Brain pericyte (primary cell): Measurements from ENCODE around the gene EVC.
"Not testable (repeated sequence)": the region's sequence is repeated elsewhere in the genome, so short reads cannot be mapped to it uniquely, and the experiment has no call there.

Source experiments
- DNase-seq: peaks from one replicate; pipeline ENCODE4 v3.0.0-alpha.2; 2012; ENCODE audit warnings: low read depth, low spot score

The EVC gene

DNA sequence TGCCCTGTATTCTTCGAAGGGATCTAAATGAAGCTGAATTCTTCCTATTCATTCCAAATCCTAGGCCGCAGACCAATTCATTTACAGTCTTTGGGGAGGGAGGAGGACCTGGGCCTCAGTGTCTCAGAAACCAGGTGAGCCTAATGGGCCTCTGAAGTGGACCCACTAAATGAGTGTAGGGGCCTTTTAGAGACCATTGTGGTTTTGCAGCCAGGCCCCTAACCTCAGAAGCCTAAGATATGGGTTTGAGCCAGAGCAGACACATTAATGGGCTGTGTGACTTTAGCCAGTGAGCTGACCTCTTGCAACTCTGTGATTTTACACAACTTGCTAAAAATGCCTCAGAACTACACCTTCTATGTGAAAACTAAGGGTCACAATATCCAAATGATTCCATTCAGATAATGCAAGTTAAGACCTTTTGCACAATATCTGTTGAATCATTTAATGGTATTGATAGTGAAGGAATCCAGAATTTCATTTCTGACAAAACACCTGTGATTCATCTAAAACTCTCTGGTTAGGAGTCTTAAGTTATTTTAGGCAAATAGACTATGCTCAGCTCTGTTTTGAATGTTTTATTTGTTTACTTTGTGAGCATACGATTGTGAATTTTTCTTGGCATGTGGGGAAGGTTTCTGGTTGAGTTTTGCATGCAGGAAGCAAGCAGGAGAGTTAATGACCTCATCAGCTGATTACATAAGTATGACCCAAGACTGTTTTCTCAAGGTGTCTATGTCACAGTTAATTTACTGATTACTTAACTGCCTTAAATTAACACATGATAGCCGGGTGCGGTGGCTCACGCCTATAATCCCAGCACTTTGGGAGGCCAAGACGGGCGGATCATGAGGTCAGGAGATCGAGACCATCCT is 75.0 kb downstream of the EVC start:
- no peak for DNase-seq

DNA sequence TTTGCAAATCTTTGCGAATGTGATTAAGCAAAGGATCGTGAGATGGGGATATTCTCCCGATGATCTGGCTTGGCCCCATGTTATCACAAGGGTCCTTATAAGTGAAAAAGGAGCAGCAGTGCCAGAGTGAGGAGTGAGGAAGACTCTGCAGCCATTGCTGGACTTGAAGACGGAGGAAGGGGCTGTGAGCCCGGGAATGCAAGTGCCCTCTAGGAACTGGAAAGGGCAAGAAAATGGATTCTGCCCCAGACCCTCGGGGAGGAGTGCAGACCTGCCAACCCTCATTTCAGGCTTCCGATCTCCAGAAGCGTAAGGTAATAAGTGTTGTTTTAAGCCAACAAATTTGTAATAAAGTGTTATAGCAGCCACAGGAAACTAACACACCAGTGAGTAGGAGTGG is 76.3 kb downstream of the EVC start:
- DNase-seq: no peak

DNA sequence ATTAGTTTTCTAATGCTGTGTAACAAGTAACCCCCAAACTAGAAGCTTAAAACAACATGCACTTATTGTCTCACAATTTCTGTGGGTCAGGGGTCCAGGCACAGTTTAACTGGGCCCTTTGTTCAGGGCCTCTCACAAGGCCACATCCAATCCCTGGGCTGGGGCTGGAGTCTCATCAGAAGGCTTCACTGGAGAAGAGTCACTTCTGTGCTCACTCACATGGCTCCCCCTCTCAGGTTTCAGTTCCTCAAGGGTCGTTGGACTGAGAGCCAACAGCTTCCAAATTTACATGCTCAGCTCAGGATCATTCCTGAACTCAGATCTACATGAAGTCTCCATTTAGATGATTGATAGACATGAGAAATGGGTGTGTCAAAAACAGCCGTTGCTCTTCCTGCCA is 77.1 kb downstream of the EVC start:
- no peak for DNase-seq

DNA sequence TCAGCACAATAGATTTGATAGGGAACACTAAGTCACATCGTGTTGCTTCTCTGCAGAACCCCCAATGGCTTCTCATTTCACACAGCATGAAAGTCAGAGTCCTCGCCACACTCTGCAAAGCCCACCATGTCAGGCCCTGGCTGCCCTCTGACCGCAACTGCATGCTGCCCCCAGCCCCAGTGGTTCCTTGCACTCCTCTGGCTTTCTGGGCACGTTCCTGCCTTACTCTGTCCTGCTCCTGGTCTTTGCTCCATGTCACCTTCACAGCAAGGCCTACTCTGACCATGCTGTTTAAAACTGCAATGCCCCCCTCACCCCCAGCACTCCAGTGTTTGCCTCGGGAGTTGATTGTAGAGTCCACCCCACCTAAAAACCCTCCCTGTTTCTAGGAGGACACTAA is 78.1 kb downstream of the EVC start:
- no peak for DNase-seq

DNA sequence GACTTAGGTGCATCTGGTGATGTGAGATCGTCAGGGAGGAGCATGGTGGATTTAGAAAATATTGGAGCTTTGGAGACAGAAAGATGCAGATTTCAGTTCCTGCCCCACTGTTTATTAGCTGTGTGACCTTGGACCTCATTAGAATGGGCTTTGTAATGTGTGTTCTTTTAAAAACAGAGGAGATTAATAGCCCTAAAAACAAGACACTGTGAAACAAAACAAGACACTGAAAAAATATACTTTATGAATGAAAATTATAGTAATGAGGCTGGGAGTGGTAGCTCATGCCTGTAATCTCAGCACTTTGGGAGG is 79.5 kb downstream of the EVC start:
- DNase-seq: no peak

DNA sequence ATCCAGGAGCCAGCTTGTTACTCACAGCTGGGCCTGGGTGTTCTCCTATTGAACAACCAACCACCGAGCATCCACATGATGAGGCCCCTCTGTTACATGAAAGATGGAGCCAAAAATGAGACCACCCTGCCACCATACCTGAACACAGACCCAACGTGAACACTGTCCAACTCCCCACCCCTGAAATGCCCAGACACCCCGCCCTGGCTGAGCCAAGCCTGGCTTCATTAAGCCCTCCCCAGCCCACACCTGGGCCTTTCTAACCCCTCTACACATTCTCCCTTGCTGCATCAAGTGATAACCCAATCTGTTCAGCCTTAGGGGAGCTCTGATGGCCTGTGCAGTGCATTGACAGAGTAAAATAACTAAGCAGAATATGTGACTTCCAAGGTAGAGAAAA is 80.7 kb downstream of the EVC start:
- no peak for DNase-seq

DNA sequence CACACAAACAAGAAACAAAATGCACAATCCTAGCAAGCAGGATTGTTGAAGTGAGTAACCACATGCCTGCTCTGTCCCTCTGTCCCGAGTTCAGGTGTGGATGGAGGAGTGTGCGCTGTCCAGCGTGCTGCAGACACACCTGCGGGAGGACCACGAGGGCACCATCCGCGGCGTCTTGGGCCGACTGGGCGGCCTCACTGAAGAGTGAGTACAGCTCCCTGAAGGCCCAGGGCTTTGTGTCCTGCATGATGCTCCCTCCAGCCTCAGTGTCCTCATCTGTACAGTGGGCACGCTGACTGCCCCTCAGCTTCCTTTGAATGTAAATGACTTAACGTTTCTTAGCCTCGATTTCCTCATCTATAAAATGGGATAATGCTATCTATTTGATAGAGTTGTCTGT is 82.5 kb downstream of the EVC start:
- DNase-seq: no peak

DNA sequence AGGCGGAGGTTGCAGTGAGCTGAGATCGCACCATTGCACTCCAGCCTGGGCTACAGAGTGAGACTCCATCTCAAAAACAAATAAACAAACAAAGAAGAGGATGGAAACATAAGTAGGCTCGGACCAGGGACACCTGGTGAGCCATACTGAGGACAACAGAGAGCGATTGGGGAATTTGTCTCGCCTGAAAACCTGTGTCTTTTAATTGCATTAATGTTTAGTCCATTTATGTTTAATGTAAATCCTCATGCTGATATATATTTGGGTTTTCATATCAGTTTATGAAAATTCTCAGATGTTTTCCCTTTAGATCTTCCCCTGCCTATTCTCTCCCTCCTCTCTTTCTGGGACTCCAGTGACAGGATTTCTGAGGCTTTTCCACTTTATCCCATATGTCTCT is 84.6 kb downstream of the EVC start:
- no peak for DNase-seq

DNA sequence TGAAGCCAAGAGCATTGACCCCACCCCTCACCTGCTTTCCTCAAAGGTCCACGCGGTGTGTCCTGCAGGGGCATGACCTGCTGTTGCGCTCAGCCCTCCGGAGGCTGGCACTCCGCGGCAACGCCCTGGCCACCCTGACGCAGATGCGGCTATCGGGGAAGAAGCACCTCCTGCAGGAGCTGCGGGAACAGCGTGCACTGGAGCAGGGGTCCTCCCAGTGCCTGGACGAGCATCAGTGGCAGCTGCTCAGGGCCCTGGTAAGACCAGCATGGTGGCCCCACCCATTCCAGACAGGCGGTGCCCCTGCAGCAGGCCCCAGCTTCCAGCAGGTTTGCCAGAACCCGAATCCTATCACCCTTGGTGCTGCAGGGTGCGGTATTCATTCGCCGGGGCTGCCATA is 86.0 kb downstream of the EVC start:
- DNase-seq: no peak

DNA sequence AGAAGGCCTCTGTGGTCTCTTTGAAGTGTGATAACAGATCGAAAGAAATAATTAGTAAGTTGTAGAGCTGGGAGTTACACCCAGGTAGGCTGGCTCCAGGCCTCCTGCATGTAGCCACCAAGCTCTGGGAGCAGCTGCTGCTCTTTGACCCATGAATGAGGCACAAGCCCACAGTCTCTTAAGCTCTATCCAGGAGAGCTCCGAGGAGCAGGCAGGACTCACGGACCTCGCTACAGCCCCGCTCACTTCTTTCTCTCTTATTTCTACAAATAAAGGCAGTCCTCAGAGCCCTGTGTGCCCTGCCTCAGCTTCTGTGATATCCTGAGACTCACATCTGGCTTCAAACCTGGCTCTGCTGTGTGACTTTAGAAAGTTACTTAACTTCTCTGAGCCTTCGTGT is 86.9 kb downstream of the EVC start:
- DNase-seq: no peak

DNA sequence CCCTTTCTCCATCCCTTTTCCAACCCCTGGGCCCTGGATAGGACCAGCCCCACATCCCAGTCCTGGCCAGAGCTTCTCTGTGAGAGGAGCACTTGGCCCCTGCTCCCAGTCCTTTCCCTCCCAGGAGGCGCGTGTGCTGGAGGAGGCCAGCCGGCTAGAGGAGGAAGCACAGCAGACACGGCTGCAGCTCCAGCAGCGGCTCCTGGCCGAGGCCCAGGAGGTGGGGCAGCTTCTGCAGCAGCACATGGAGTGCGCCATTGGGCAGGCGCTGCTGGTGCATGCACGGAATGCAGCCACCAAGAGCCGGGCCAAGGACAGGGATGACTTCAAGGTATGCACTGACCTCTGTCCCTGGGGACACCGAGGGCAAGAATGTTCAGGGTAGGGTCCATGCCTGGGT is 87.5 kb downstream of the EVC start:
- DNase-seq: no peak

DNA sequence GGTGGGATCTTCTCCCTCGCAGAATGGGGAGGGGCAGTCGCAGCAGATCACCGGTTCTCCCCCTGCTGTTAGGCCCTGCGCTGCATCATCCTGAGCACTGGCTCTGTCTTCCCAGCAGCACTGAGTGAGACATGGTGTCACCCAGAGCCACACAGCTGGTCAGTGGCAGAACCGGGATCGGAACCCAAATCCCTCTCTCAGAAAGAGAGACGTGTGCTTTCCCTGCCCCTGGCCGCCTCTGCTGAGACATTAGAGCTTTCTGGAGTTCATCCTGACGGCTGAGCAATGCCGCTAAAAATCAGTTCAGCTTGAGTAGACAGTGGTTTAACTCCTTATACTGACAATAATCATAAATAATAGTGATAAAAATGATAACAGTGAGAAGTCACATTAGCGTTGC is 87.9 kb downstream of the EVC start:
- no peak for DNase-seq

DNA sequence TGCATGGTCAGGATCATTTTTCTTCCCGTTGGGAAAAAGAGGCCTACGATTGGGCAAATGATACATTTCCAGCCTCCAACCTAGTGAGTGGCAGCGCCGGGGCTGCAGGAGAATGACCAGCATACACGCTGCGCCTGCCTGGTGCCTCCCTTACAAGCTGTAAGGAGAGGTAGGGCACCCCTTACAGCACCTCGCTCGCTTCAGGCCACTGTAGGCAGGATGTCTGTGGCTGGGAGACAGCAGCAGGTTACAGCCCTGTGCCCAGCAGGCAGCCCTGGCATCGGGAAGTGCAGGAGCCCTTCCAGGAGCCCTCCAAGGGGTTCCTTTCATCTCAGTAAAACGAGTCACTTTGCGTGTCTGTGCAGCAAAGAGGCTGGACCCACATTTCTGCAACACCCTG is 88.4 kb downstream of the EVC start:
- no peak for DNase-seq

DNA sequence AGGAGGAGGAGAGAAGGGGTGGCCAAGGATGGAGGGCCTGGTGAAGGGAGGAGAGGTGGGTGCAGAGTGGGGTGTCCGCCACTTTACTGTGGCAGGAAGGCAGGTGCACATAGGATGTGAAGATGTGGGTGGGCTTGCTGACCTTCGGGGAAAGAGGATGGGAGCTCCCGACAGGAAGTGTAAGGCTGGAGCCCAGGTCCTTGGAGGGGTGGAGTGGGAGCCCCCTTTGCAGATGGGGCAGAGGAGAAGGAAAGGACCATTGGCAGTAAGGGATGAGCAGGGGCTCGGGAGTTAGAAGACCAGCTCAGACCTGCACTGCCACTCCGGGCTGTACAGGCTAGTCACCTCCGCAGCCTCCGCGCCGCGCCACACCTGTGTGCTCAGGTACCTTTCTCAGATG is 89.5 kb downstream of the EVC start:
- no peak for DNase-seq

DNA sequence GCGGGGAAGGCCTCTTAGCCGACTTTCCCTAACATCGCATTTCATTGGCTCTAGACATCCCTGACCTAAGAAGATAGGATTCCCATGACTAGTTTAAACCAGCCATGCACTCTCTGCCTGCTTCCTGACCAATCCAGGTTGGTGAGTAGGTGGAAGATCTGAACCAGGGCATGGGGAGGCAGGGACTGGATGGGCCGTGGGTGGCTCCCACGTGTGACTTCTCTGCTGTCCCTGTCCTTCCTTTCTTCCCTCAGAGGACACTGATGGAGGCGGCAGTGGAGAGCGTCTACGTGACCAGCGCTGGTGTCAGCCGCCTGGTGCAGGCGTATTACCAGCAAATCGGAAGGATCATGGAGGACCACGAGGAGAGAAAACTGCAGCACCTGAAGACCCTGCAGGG is 90.7 kb downstream of the EVC start:
- DNase-seq: no peak

DNA sequence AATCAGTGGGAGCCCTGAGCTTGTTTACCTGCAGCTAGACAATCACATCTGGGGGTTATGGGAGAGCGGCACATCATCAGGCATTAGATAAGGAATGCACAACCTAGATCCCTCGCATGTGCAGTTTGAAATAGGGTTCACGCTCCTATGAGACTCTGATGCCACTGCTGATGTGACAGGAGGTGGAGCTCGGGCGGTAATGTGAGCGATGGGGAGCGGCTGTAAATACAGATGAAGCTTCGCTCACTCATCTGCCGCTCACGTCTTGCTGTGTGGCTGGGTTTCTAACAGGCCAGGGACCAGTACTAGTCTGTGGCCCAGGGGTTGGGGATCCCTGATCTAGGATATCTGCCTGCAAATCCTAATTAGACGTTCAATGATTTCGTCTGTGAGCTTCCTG is 91.6 kb downstream of the EVC start:
- DNase-seq: no peak

DNA sequence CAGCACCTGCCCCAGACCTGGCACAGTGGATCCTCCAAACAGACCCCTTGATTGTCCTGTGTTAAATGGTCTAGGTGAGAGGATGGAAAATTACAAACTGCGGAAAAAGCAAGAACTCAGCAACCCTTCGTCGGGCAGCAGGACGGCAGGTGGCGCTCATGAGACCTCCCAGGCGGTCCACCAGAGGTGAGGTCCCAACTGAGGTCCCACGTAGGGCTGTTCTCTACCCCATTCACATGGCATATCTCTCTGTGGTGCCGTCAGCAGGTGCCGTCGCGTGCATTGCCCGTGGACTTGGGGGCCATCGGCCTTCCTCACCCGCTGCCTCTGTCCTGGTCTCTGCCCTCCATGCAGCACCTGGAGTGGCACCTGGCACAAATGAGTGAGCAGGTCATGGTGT is 93.7 kb downstream of the EVC start:
- DNase-seq: no peak

DNA sequence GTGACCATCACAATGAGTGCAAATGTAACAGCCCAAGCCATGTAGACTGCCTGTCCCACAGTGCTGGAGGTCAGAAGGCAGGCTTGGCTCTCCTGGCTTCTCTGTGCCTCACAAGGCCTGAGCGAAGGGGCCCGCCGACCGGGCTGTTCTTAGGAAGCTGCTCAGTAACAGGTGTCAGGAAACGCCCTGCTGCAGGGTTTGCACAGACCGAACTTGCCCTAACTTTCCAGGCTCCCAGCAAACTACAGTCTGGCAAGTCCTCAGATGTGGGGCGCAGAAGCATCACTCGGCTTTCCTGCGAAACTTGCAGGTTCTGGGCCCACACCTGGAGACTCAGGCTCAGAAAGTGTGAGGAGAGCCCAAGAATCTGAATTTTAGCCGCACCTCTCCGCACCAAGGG is 94.3 kb downstream of the EVC start:
- no peak for DNase-seq

DNA sequence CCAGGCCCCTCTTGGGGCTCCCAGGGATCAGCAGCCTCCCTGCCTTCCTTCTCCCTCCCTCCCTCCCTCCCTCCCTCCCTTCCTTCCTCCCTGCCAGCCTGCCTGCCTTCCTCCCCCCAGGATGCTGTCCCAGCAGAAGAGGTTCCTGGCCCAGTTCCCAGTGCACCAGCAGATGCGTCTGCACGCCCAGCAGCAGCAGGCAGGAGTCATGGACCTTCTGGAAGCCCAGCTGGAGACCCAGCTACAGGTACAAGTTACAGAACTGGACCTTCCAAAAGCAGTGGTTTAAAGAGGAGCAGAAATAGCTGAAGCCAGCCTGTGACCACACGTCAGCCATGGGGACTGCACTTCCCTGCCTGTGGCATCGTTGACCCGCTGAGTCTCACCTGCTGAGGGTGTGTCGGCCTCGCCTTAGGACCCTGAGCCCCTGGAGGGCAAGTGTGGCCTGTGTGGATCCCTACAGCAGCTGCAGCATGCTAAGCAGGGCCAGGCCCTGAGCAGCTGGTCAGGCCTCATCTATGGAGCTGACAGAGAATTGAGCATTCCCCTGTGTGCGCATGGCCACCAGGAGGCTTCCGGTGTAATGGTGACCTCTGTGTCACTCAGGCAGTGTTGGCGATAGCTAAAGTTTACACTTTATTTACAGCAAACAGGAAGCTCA is 97.2 kb downstream of the EVC start:
- DNase-seq: no peak

DNA sequence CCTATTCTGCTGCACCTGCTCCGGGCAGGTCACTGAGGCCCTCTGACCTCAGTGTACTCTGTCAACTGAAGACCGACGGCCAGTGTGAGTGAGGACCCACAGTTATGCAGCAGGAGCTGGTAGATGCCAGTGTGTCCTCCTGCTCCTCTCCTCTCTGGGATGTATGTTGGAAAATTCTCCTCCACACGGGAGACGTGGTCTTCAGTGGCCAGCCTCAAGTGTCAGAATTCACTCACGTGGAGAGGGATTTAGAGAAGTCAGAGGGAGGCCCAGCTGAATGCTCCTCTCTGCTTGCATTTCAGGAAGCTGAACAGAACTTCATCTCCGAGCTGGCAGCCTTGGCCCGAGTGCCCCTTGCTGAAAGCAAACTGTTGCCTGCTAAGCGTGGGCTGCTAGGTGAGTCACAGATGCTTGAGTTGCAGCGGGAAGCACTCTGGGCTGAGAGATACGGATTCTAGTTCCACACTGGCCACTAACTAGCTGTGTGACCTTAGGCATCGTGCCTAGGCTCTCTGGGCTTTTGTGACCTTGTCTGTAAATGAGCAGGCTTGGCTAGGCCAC is 98.3 kb downstream of the EVC start:
- DNase-seq: no peak

DNA sequence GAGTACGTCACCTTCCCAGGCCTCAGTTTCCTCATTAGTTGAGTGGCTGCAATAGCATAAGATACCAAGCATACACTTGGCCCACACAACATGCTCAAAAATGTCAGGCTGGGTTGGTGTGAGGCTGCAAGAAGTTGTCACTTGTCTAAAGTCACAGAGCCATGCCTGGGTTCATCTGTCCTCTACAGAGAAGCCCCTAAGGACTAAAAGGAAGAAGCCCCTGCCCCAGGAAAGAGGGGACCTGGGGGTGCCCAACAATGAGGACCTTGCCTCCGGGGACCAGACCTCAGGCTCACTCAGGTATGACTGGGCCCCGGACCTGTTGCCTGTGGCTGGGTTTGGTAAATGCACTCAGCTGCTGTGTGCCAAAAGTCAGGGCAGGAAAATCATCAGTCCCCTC is 99.2 kb downstream of the EVC start:
- no peak for DNase-seq

DNA sequence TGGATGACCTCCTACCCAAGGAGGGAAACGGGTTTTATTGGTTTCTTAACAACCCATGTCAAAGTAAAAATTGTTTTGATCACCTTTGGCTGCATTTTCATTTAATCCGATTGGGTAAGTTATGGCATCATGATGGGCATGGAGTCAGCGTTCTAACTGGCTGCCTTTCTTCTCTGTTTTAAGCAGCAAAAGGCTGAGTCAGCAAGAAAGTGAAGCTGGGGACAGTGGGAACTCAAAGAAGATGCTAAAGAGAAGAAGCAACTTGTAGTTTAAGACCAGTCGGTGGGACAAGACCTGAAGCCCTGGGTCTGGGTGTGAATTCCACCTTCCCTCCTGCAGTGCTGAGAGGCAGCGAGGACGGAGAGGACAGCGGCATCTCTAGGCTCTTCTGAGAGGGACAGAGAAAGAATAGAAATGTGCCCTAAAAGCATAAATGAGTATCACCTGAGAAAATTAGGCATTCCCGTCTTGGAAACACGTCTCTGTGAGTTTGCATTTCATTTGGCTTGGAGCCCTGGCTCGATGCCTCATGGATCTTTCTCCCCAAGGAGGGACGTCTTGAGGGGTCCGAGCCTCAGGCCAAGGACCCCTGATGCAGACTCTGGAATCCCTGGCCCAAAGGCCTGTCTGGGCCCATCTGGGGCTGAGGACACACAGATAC is 99.9 kb downstream of the EVC start:
- no peak for DNase-seq

DNA sequence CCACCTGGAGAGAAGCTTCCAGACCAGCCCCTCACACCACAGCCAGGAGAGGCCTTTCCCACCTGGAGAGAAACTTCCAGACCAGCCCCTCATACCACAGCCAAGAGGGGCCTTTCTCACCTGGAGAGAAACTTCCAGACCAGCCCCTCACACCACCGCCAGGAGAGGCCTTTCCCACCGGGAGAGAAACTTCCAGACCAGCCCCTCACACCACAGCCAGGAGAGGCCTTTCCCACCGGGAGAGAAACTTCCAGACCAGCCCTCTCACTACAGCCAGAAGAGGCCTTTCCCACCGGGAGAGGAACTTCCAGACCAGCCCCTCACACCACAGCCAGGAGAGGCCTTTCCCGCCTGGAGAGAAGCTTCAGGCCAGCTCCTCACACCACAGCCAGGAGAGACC is 101.1 kb downstream of the EVC start:
- not testable (repeated sequence) for DNase-seq
